H9 (cell line): Measurements from ENCODE around the gene PNPLA1. TPM values are rescaled to one million over a fixed set of nuclear protein-coding genes. Genes with fewer than 3 reads are reported as not detected.

Source experiments
- DNase-seq: peaks from one replicate; pipeline ENCODE4 v3.0.0-alpha.2; 2017
- H2AFZ ChIP-seq: one replicate; pipeline ENCODE4 v1.6.1; 2013; ENCODE audit warnings: mild to moderate bottlenecking, low read length, control low read depth, moderate library complexity
- H2AK5ac ChIP-seq: 2 replicates; pipeline ENCODE4 v1.6.1; 2013; ENCODE audit warnings: low read length, control low read depth, mixed read lengths; ENCODE audit not compliant: insufficient read length
- H2BK120ac ChIP-seq: one replicate; pipeline ENCODE4 v1.6.1; 2013; ENCODE audit warnings: low read depth, mild to moderate bottlenecking, low read length, control low read depth, inconsistent platforms; ENCODE audit not compliant: poor library complexity, severe bottlenecking
- H2BK12ac ChIP-seq: 2 replicates; pipeline ENCODE4 v1.6.1; 2013; ENCODE audit warnings: low read length, control low read depth, mixed read lengths, low read depth; ENCODE audit not compliant: insufficient read length
- H2BK15ac ChIP-seq: 2 replicates; pipeline ENCODE4 v1.6.1; 2013; ENCODE audit warnings: low read depth, low read length, control low read depth
- H2BK20ac ChIP-seq: one replicate; pipeline ENCODE4 v1.6.1; 2013; ENCODE audit warnings: low read depth, mild to moderate bottlenecking, low read length, control low read depth, inconsistent platforms; ENCODE audit not compliant: poor library complexity, severe bottlenecking
- H2BK5ac ChIP-seq: 2 replicates; pipeline ENCODE4 v1.6.1; 2013; ENCODE audit warnings: low read length, control low read depth, mixed read lengths; ENCODE audit not compliant: insufficient read length
- H3K14ac ChIP-seq: 2 replicates; pipeline ENCODE4 v1.6.1; 2013; ENCODE audit warnings: low read length, control low read depth; ENCODE audit not compliant: insufficient read depth
- H3K18ac ChIP-seq: 2 replicates; pipeline ENCODE4 v1.6.1; 2013; ENCODE audit warnings: low read depth, mild to moderate bottlenecking, mixed read lengths, low read length, control low read depth; ENCODE audit not compliant: insufficient read length
- H3K23ac ChIP-seq: 2 replicates; pipeline ENCODE4 v1.6.1; 2013; ENCODE audit warnings: low read length, control low read depth, mixed read lengths, low read depth; ENCODE audit not compliant: insufficient read length
- H3K23me2 ChIP-seq: 2 replicates; pipeline ENCODE4 v1.6.1; 2013; ENCODE audit warnings: low read depth, mild to moderate bottlenecking, mixed read lengths, low read length, control low read depth; ENCODE audit not compliant: insufficient read length, poor library complexity, severe bottlenecking
- H3K27ac ChIP-seq: 2 replicates; pipeline ENCODE4 v1.5.1; 2013; ENCODE audit warnings: low read length, control low read depth, mixed read lengths, low read depth; ENCODE audit not compliant: insufficient read length
- H3K27me3 ChIP-seq: 2 replicates; pipeline ENCODE4 v1.6.1; 2013; ENCODE audit warnings: low read length, control low read depth, inconsistent platforms; ENCODE audit not compliant: insufficient read depth
- H3K4ac ChIP-seq: 2 replicates; pipeline ENCODE4 v1.6.1; 2013; ENCODE audit warnings: low read depth, mild to moderate bottlenecking, control low read depth, inconsistent platforms, low read length, moderate library complexity
- H3K4me1 ChIP-seq: 2 replicates; pipeline ENCODE4 v1.6.1; 2013; ENCODE audit warnings: low read length, control low read depth, inconsistent platforms; ENCODE audit not compliant: insufficient read depth
- H3K4me2 ChIP-seq: 2 replicates; pipeline ENCODE4 v1.6.1; 2013; ENCODE audit warnings: low read length, control low read depth, mixed read lengths; ENCODE audit not compliant: insufficient read length, insufficient read depth
- H3K56ac ChIP-seq: 2 replicates; pipeline ENCODE4 v1.6.1; 2013; ENCODE audit warnings: low read depth, mild to moderate bottlenecking, mixed read lengths, low read length, control low read depth; ENCODE audit not compliant: insufficient read length
- H3K79me1 ChIP-seq: 2 replicates; pipeline ENCODE4 v1.6.1; 2013; ENCODE audit warnings: low read depth, mild to moderate bottlenecking, moderate library complexity, low read length, control low read depth, inconsistent platforms; ENCODE audit not compliant: insufficient read depth, poor library complexity, severe bottlenecking
- H3K79me2 ChIP-seq: 2 replicates; pipeline ENCODE4 v1.6.1; 2013; ENCODE audit warnings: low read length, control low read depth, inconsistent platforms; ENCODE audit not compliant: insufficient read depth
- H3K9ac ChIP-seq: 2 replicates; pipeline ENCODE4 v1.6.1; 2013; ENCODE audit warnings: low read length, control low read depth, mixed read lengths; ENCODE audit not compliant: insufficient read length; ENCODE audit errors: extremely low read depth
- H3K9me3 ChIP-seq: one replicate; pipeline ENCODE4 v1.6.1; 2013; ENCODE audit warnings: low read depth, low read length, inconsistent platforms; ENCODE audit not compliant: control insufficient read depth
- H3T11ph ChIP-seq: one replicate; pipeline ENCODE4 v1.6.1; 2013; ENCODE audit warnings: mild to moderate bottlenecking, low read length, control low read depth, inconsistent platforms
- H4K20me1 ChIP-seq: one replicate; pipeline ENCODE4 v1.6.1; 2013; ENCODE audit not compliant: control insufficient read depth, insufficient read length, insufficient read depth
- H4K5ac ChIP-seq: 2 replicates; pipeline ENCODE4 v1.6.1; 2013; ENCODE audit warnings: low read depth, mild to moderate bottlenecking, mixed read lengths, low read length, control low read depth; ENCODE audit not compliant: insufficient read length
- H4K8ac ChIP-seq: replicated peaks from 2 replicates; pipeline ENCODE4 v1.6.1; 2013; ENCODE audit warnings: low read length, control low read depth, mixed read lengths, low read depth; ENCODE audit not compliant: insufficient read length
- H4K91ac ChIP-seq: 2 replicates; pipeline ENCODE4 v1.6.1; 2013; ENCODE audit warnings: low read depth, mild to moderate bottlenecking, moderate library complexity, mixed read lengths, low read length, control low read depth; ENCODE audit not compliant: insufficient read length
- H3K27ac Mint-ChIP-seq, 3 experiments: 2 replicates in 2 of 3; 3 replicates in 1 of 3; pipeline ENCODE4 v1.8.0; 2020 to 2021; ENCODE audit warnings: mixed read lengths in 3 of 3, mild to moderate bottlenecking in 1 of 3, moderate library complexity in 1 of 3
- H3K27me3 Mint-ChIP-seq: 2 replicates; pipeline ENCODE4 v1.8.0; 2021; ENCODE audit warnings: low read depth, mild to moderate bottlenecking, moderate library complexity, mixed read lengths
- H3K36me3 Mint-ChIP-seq, 3 experiments: 2 replicates in 2 of 3; 3 replicates in 1 of 3; pipeline ENCODE4 v1.8.0; 2020 to 2021; ENCODE audit warnings: low read depth in 3 of 3, mixed read lengths in 3 of 3; ENCODE audit not compliant: insufficient read depth in 1 of 3
- H3K4me1 Mint-ChIP-seq, 2 experiments: 2 replicates each; pipeline ENCODE4 v1.8.0; 2020; ENCODE audit warnings: mixed read lengths in 2 of 2
- H3K4me3 Mint-ChIP-seq, 2 experiments: 2 replicates in 1 of 2; 3 replicates in 1 of 2; pipeline ENCODE4 v1.8.0; 2020 to 2021; ENCODE audit warnings: mild to moderate bottlenecking in 2 of 2, mixed read lengths in 2 of 2, moderate library complexity in 1 of 2
- H3K9me3 Mint-ChIP-seq, 2 experiments: 2 replicates in 1 of 2; 3 replicates in 1 of 2; pipeline ENCODE4 v1.8.0; 2020; ENCODE audit warnings: mild to moderate bottlenecking in 2 of 2, mixed read lengths in 2 of 2, moderate library complexity in 1 of 2
- CTCF ChIP-seq: fragments of 200-600 bp; sonication (generic); conservative IDR thresholded peaks from 3 replicates; pipeline ENCODE4 v1.8.0; 2021; ENCODE audit warnings: antibody characterized with exemption, mild to moderate bottlenecking
- WGBS: extraction: QIAGEN DNeasy Blood & Tissue Kit; methylation state at CpG from one replicate; pipeline ENCODE4 v1.1.7; 2013; ENCODE audit warnings: missing lambda C conversion rate, low lambda C conversion rate, mixed read lengths; ENCODE audit not compliant: insufficient read length; ENCODE audit errors: extremely low coverage; 5-methylcytosine and 5-hydroxymethylcytosine counted together
- total RNA-seq: library from RNA; stranded (reverse); gene quantifications from 2 replicates; pipeline ENCODE4 v1.2.1, GENCODE V29; 2021

Gene PNPLA1
- total RNA-seq, 1 experiment from 2014 or later: 0.09 TPM

- Histone ChIP-seq H3K4me2 (no peak overlapping the region), H3K4me1 (no peaks in the 10 kb centered on the region), H3K27ac (no peak overlapping the region), H3K23ac (no peak overlapping the region), H3K56ac (no peak overlapping the region), H2BK5ac (no peak overlapping the region), H3K4ac (no peak overlapping the region), H4K5ac (no peak overlapping the region), H2BK15ac (no peak overlapping the region), H4K91ac (no peak overlapping the region), H3K18ac (no peak overlapping the region), H3K27me3 (no peaks in the 10 kb centered on the region), H3K23me2 (no peaks in the 10 kb centered on the region), H4K8ac (no peak overlapping the region), H2AFZ (no peak overlapping the region), H2BK20ac (no peak overlapping the region), H3K79me2 (no peaks in the 10 kb centered on the region), H3K9me3 (no peaks in the 10 kb centered on the region), H4K20me1 (no peaks in the 10 kb centered on the region), H3K79me1 (no peaks in the 10 kb centered on the region), H3K14ac (no peak overlapping the region), H3T11ph (no peak overlapping the region), H3K9ac (no peak overlapping the region), H2AK5ac (no peak overlapping the region), H2BK12ac (no peak overlapping the region), H2BK120ac (no peak overlapping the region)
- no CpG with 5 or more reads among the region's 4 CpGs for WGBS
- Mint-ChIP-seq H3K27ac (no peak overlapping the region), H3K36me3 (peaks cover 19 to 90% (median 78%) of the 10 kb centered on the region in 3 experiments), H3K4me3 (no peak overlapping the region), H3K4me1 (no peaks in the 10 kb centered on the region), H3K27me3 (no peaks in the 10 kb centered on the region), H3K9me3 (no peaks in the 10 kb centered on the region)
- TF ChIP-seq CTCF: no peak
- DNase-seq: no peak
Observed at GRCh38 chr6:36226438-36227047, 43.3 kb upstream of the PNPLA1 start.
